Naive thymus-derived CD8-positive, alpha-beta T cell (primary cell): ENCODE measurements around the gene NR5A2. TPM values are rescaled to one million over a fixed set of nuclear protein-coding genes. Genes with fewer than 3 reads are reported as not detected.

ENCODE experiments used
- ATAC-seq, 2 donors: fragments of 150-1000 bp; cut with Tn5 transposase in 1 of 2; sonication (Bioruptor Pico), chemical (Tn5 transposase) in 1 of 2; 1 replicate in 1 of 2; 2 replicates in 1 of 2; pipeline ENCODE4 v1.10.0; 2021; ENCODE audit warnings: mild to moderate bottlenecking in 2 of 2, moderate library complexity in 2 of 2
- POLR2A ChIA-PET: fragments of 350-600 bp; sonication (Branson Sonifier 250); formaldehyde crosslinking; loops from one replicate; lab custom pipeline; 2021; ENCODE audit warnings: antibody characterized with exemption; lab: Charles Lee
- DNase-seq, 10 donors: peaks; one replicate each; pipeline versions ENCODE4 v3.0.0 to v3.0.0-alpha.2; 2020 to 2022
- H3K27ac Mint-ChIP-seq, 10 donors: one replicate each; pipeline ENCODE4 v1.8.0; 2020 to 2022; ENCODE audit warnings: mild to moderate bottlenecking in 10 of 10, mixed read lengths in 10 of 10, moderate library complexity in 4 of 10, inconsistent platforms in 1 of 10
- H3K27me3 Mint-ChIP-seq, 5 donors: one replicate each; pipeline ENCODE4 v1.8.0; 2021 to 2022; ENCODE audit warnings: mixed read lengths in 5 of 5
- H3K36me3 Mint-ChIP-seq, 3 donors: one replicate each; pipeline ENCODE4 v1.8.0; 2020 to 2022; ENCODE audit warnings: mixed read lengths in 3 of 3, mild to moderate bottlenecking in 2 of 3, inconsistent platforms in 1 of 3
- H3K4me1 Mint-ChIP-seq, 4 donors: one replicate each; pipeline ENCODE4 v1.8.0; 2021 to 2022; ENCODE audit warnings: mixed read lengths in 4 of 4
- H3K4me3 Mint-ChIP-seq, 10 donors: one replicate each; pipeline ENCODE4 v1.8.0; 2020 to 2022; ENCODE audit warnings: mild to moderate bottlenecking in 10 of 10, mixed read lengths in 10 of 10, moderate library complexity in 6 of 10, inconsistent platforms in 1 of 10
- H3K9me3 Mint-ChIP-seq, 9 donors: one replicate each; pipeline ENCODE4 v1.8.0; 2020 to 2022; ENCODE audit warnings: mixed read lengths in 9 of 9, mild to moderate bottlenecking in 3 of 9, inconsistent platforms in 1 of 9, moderate library complexity in 1 of 9
- polyA plus RNA-seq, 3 donors: library from polyadenylated mRNA; unstranded; fragments of 300-500 nt; fragmentation: Illumina TruSeq; gene quantifications; one replicate each; pipeline ENCODE4 v1.2.3, GENCODE V29; 2021
- total RNA-seq, 8 experiments: library from RNA in 2 of 8; stranded (reverse) in 2 of 8; gene quantifications; one replicate each; pipeline ENCODE4 v1.2.3 and lab custom pipeline; 2021 to 2026

NR5A2 gene
- total and polyA plus RNA-seq, 5 experiments from 2014 or later: not detected

- no peaks in the 10 kb centered on the region for H3K27me3 Mint-ChIP-seq
- DNase-seq (no peak), ATAC-seq (no peak)
- H3K9me3 Mint-ChIP-seq: peaks cover 0 to 5% (median 0%) of the 10 kb centered on the region in 9 donors
- H3K4me3 Mint-ChIP-seq: no peak overlapping the region
- no peaks in the 10 kb centered on the region for H3K36me3 Mint-ChIP-seq
- H3K4me1 Mint-ChIP-seq: no peaks in the 10 kb centered on the region
- POLR2A ChIA-PET: no interaction called here
- no peak overlapping the region for H3K27ac Mint-ChIP-seq
Observed at GRCh38 chr1:200206761-200207160, 179.3 kb downstream of the NR5A2 start.

- Mint-ChIP-seq H3K36me3 (no peaks in the 10 kb centered on the region), H3K27me3 (no peaks in the 10 kb centered on the region), H3K4me3 (no peak overlapping the region), H3K9me3 (peaks cover 0 to 3% (median 0%) of the 10 kb centered on the region in 9 donors), H3K4me1 (no peaks in the 10 kb centered on the region), H3K27ac (no peak overlapping the region)
- peak in 1 of 2 donors; percentile 30 for ATAC-seq
- POLR2A ChIA-PET: no interaction called here
- DNase-seq: no peak
Observed at GRCh38 chr1:200207711-200208126, 180.2 kb downstream of the NR5A2 start.

GRCh38 chr1:200211157-200211556 lies 183.6 kb downstream of the NR5A2 start:
- POLR2A ChIA-PET: no interaction called here
- no peak for DNase-seq
- peaks cover 0 to 7% (median 7%) of the 10 kb centered on the region in 3 donors for H3K36me3 Mint-ChIP-seq
- H3K27me3 Mint-ChIP-seq: peaks cover 0 to 6% (median 0%) of the 10 kb centered on the region in 5 donors
- no peak for ATAC-seq
- peaks cover 0 to 18% (median 11%) of the 10 kb centered on the region in 9 donors for H3K9me3 Mint-ChIP-seq
- H3K27ac Mint-ChIP-seq: no peak overlapping the region
- H3K4me1 Mint-ChIP-seq: no peaks in the 10 kb centered on the region
- no peak overlapping the region for H3K4me3 Mint-ChIP-seq

- POLR2A ChIA-PET: no interaction called here
- no peak overlapping the region for H3K27ac Mint-ChIP-seq
- DNase-seq: no peak
- no peak overlapping the region for H3K4me3 Mint-ChIP-seq
- no peaks in the 10 kb centered on the region for H3K4me1 Mint-ChIP-seq
- peaks cover 0 to 11% (median 5%) of the 10 kb centered on the region in 5 donors for H3K27me3 Mint-ChIP-seq
- H3K36me3 Mint-ChIP-seq: peaks cover 0 to 7% (median 7%) of the 10 kb centered on the region in 3 donors
- no peak for ATAC-seq
- H3K9me3 Mint-ChIP-seq: peaks cover 0 to 19% (median 11%) of the 10 kb centered on the region in 9 donors
Observed at GRCh38 chr1:200213392-200213791, 185.9 kb downstream of the NR5A2 start.

GRCh38 chr1:200213921-200214320 lies 186.4 kb downstream of the NR5A2 start:
- peaks cover 3 to 13% (median 7%) of the 10 kb centered on the region in 5 donors for H3K27me3 Mint-ChIP-seq
- peaks cover 0 to 7% (median 7%) of the 10 kb centered on the region in 3 donors for H3K36me3 Mint-ChIP-seq
- H3K4me3 Mint-ChIP-seq: no peak overlapping the region

GRCh38 chr1:200215350-200215749 lies 187.8 kb downstream of the NR5A2 start:
- Mint-ChIP-seq H3K4me1 (no peaks in the 10 kb centered on the region), H3K4me3 (no peak overlapping the region), H3K27ac (no peak overlapping the region), H3K9me3 (peaks cover 0 to 19% (median 11%) of the 10 kb centered on the region in 9 donors), H3K27me3 (peaks cover 3 to 21% (median 7%) of the 10 kb centered on the region in 5 donors), H3K36me3 (peaks cover 0 to 7% (median 7%) of the 10 kb centered on the region in 3 donors)
- DNase-seq (no peak), ATAC-seq (no peak)
- POLR2A ChIA-PET: no interaction called here

More at GRCh38 chr1:200213921-200214320, 186.4 kb downstream of the NR5A2 start:
- ATAC-seq (no peak), DNase-seq (no peak)
- Mint-ChIP-seq H3K27ac (peak overlapping the region in 1 of 10 donors; percentile 29), H3K9me3 (peaks cover 0 to 19% (median 11%) of the 10 kb centered on the region in 9 donors), H3K4me1 (no peaks in the 10 kb centered on the region)
- POLR2A ChIA-PET: no interaction called here

GRCh38 chr1:200217703-200218102 lies 190.2 kb downstream of the NR5A2 start:
- Mint-ChIP-seq H3K4me1 (peaks cover 0 to 3% (median under 1%) of the 10 kb centered on the region in 4 donors), H3K27me3 (peaks cover 3 to 26% (median 13%) of the 10 kb centered on the region in 5 donors), H3K9me3 (peaks cover 0 to 19% (median 11%) of the 10 kb centered on the region in 9 donors), H3K27ac (no peak overlapping the region), H3K36me3 (peaks cover 0 to 12% (median 7%) of the 10 kb centered on the region in 3 donors), H3K4me3 (no peak overlapping the region)
- ATAC-seq (no peak), DNase-seq (no peak)
- POLR2A ChIA-PET: no interaction called here

GRCh38 chr1:200221614-200222282 lies 194.2 kb downstream of the NR5A2 start:
- peaks cover 0 to 5% (median 0%) of the 10 kb centered on the region in 3 donors for H3K36me3 Mint-ChIP-seq
- H3K27ac Mint-ChIP-seq: peak overlapping the region in 1 of 10 donors; percentile 2
- no peak overlapping the region for H3K4me3 Mint-ChIP-seq
- H3K4me1 Mint-ChIP-seq: peaks cover 10 to 20% (median 15%) of the 10 kb centered on the region in 4 donors
- H3K27me3 Mint-ChIP-seq: peaks cover 7 to 26% (median 17%) of the 10 kb centered on the region in 5 donors
- peaks cover 0 to 4% (median 0%) of the 10 kb centered on the region in 9 donors for H3K9me3 Mint-ChIP-seq
- no peak for ATAC-seq
- POLR2A ChIA-PET: no interaction called here
- DNase-seq: no peak

- Mint-ChIP-seq H3K36me3 (peaks cover 0 to 5% (median 0%) of the 10 kb centered on the region in 3 donors), H3K4me1 (peaks cover 13 to 24% (median 17%) of the 10 kb centered on the region in 4 donors), H3K27ac (no peak overlapping the region), H3K9me3 (peaks cover 0 to 4% (median 0%) of the 10 kb centered on the region in 9 donors), H3K27me3 (peaks cover 7 to 22% (median 12%) of the 10 kb centered on the region in 5 donors), H3K4me3 (no peak overlapping the region)
- POLR2A ChIA-PET: no interaction called here
- ATAC-seq (no peak), DNase-seq (no peak)
Observed at GRCh38 chr1:200223207-200223606, 195.7 kb downstream of the NR5A2 start.

GRCh38 chr1:200223613-200224012 lies 196.1 kb downstream of the NR5A2 start:
- ATAC-seq (no peak), DNase-seq (no peak)
- Mint-ChIP-seq H3K36me3 (peaks cover 0 to 5% (median 0%) of the 10 kb centered on the region in 3 donors), H3K9me3 (peaks cover 0 to 4% (median 0%) of the 10 kb centered on the region in 9 donors), H3K27ac (peak overlapping the region in 1 of 10 donors; percentile 19), H3K4me3 (no peak overlapping the region), H3K4me1 (peaks cover 13 to 24% (median 17%) of the 10 kb centered on the region in 4 donors), H3K27me3 (peaks cover 7 to 22% (median 12%) of the 10 kb centered on the region in 5 donors)
- POLR2A ChIA-PET: no interaction called here

GRCh38 chr1:200224315-200224714 lies 196.8 kb downstream of the NR5A2 start:
- no peak overlapping the region for H3K4me3 Mint-ChIP-seq

GRCh38 chr1:200226268-200226968 lies 198.9 kb downstream of the NR5A2 start:
- Mint-ChIP-seq H3K36me3 (peaks cover 0 to 5% (median 0%) of the 10 kb centered on the region in 3 donors), H3K27ac (peak overlapping the region in 5 of 10 donors; percentile 26 to 46 (median 41)), H3K9me3 (peaks cover 0 to 4% (median 0%) of the 10 kb centered on the region in 9 donors), H3K4me1 (peaks cover 13 to 24% (median 17%) of the 10 kb centered on the region in 4 donors), H3K27me3 (peaks cover 5 to 19% (median 9%) of the 10 kb centered on the region in 5 donors), H3K4me3 (peak overlapping the region; percentile 15 to 69 (median 58))
- ATAC-seq (peak in 1 of 2 donors; percentile 69), DNase-seq (peak in 3 of 10 donors; percentile 5 to 27 (median 18))
- POLR2A ChIA-PET: no interaction called here

More at GRCh38 chr1:200224315-200224714, 196.8 kb downstream of the NR5A2 start:
- POLR2A ChIA-PET: no interaction called here
- Mint-ChIP-seq H3K4me1 (peaks cover 13 to 24% (median 17%) of the 10 kb centered on the region in 4 donors), H3K27ac (no peak overlapping the region), H3K9me3 (peaks cover 0 to 4% (median 0%) of the 10 kb centered on the region in 9 donors), H3K36me3 (peaks cover 0 to 5% (median 0%) of the 10 kb centered on the region in 3 donors), H3K27me3 (peaks cover 5 to 19% (median 10%) of the 10 kb centered on the region in 5 donors)
- ATAC-seq: no peak
- DNase-seq: no peak
